GM21723 (cell line): ENCODE measurements around the gene ADAMTS6.
"Not testable (repeated sequence)": the region's sequence is repeated elsewhere in the genome, so short reads cannot be mapped to it uniquely, and the experiment has no call there.

Experiments
- ATAC-seq: cut with Tn5 transposase; IDR thresholded peaks from one replicate; pipeline ENCODE4 v1.9.1; 2021; ENCODE audit warnings: mild to moderate bottlenecking, moderate library complexity; ENCODE audit not compliant: unreplicated experiment

ADAMTS6 gene, protein sequence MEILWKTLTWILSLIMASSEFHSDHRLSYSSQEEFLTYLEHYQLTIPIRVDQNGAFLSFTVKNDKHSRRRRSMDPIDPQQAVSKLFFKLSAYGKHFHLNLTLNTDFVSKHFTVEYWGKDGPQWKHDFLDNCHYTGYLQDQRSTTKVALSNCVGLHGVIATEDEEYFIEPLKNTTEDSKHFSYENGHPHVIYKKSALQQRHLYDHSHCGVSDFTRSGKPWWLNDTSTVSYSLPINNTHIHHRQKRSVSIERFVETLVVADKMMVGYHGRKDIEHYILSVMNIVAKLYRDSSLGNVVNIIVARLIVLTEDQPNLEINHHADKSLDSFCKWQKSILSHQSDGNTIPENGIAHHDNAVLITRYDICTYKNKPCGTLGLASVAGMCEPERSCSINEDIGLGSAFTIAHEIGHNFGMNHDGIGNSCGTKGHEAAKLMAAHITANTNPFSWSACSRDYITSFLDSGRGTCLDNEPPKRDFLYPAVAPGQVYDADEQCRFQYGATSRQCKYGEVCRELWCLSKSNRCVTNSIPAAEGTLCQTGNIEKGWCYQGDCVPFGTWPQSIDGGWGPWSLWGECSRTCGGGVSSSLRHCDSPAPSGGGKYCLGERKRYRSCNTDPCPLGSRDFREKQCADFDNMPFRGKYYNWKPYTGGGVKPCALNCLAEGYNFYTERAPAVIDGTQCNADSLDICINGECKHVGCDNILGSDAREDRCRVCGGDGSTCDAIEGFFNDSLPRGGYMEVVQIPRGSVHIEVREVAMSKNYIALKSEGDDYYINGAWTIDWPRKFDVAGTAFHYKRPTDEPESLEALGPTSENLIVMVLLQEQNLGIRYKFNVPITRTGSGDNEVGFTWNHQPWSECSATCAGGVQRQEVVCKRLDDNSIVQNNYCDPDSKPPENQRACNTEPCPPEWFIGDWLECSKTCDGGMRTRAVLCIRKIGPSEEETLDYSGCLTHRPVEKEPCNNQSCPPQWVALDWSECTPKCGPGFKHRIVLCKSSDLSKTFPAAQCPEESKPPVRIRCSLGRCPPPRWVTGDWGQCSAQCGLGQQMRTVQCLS (N-terminal part only)

DNA sequence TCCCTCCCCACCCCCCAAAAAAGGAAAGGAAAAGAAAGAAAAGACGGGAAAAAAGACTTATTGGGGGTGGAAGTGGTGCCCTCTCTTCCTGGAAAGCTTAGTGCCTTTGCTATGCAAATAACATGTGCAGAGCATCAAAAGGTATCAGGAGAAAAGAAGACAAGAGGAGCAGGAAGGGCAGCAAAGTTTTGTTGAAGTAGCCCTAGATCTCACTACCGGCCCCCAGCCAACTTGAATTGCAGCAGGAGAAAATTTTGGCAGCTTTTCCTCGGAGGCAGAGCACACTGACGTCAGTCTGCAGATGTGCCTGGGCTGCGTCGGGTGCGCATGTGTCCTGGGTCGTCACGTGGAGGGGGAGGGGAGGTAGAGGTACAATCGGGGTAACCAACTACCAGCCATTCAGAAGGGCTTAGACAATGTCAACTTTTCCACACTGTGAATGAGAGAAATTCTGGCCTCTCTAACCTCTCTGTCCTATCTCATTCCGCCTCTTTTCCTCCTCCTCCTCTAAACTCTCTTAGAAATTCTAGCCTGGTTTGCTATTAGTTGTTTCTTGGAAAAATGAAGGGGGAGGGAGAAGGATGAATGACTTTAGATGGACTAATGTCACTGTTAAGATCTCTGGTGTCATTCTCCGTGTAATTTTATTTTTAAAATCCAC is at the start of gene ADAMTS6:
TSS of gene ADAMTS6 (minus strand) at position 286 of the 661 bp plus-strand sequence. CDS start 8,247 bp downstream, outside the sequence.
- ATAC-seq: peak; percentile 80

DNA sequence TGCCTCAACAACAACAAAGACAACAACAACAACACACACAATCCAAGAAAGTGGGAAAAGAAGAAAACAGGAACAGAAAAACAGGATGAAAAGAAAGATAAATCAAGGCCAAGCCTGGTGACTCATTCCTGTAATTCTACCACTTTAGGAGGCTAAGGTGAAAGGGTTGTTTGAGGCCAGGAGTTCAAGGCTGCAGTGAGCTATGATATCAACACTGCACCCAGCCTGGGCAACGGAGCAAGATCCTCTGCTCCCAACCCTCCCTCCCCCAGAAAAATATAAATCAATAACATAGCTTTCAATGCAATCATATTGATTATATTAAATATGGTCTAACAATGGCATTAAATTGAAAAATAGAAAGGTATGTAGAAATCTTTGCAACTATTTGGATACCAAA is 49.2 kb upstream of the ADAMTS6 start:
- ATAC-seq: no peak

DNA sequence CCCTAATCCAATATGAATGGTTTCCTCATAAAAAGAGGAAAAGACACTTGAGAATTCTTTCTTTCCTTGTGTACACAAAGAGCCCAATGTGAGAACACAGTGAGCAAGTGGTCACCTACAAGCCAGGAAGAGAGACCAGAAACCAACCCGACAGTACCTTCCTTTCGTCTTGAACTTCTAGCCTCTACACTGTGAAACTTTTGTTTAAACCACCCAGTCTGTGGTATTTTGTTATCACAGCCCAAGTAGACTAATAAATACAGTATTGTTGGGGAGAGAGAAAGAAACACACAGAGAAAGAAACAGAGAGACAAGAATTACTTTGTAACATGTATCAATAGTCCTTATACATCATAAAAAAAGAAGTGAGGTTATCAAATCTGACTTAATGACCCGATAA is 44.0 kb upstream of the ADAMTS6 start:
- no peak for ATAC-seq

DNA sequence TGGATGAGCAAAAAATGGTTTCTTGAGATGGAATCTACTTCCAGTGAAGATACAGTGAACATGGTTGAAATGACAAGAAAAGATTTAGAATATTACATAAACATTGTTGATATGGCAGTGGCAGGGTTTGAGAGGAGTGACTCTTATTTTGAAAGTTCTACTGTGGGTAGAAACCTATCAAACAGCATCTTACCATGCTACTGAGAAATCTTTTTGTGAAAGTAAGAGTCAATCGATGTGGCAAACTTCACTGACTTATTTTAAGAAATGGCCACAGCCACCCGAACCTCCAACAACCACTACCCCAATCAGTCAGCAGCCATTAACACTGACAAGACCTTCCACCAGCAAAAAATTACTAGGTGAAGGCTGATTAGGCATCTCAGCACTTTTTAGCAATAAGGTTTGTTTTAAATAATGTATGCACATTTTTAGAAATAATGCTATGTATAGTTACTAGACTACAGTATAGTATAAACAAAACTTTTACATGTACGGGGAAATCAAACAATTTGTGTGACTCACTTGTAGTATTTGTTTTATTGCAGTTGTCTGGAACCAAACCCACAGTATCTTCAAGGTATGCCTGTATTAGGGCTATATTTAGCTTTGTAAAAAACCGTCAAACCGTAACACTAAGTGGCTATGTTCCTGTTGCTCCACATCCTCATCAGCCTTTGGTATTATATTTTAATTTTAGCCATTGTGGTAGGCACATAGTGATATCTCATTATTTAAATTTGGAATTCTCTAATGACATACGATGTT is 30.6 kb upstream of the ADAMTS6 start:
- ATAC-seq: no peak

DNA sequence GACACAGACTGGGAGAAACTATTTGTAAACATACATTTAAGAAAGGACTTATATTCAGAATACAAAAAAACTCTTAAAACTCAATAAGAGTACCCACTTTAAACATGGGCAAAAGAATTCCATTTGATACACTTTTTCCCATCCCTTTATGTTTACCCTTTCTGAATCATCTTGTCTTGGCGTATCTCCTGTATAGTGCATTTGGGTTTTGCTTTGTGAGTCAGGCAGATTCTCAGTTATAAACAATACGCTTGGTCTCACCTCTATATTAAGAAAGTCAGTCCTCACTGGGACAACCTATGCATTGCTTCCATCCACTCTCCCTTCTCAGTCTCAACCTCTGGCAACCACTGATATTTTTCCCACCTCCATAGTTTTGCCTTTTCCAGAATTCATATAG is 27.3 kb upstream of the ADAMTS6 start:
- ATAC-seq: no peak

DNA sequence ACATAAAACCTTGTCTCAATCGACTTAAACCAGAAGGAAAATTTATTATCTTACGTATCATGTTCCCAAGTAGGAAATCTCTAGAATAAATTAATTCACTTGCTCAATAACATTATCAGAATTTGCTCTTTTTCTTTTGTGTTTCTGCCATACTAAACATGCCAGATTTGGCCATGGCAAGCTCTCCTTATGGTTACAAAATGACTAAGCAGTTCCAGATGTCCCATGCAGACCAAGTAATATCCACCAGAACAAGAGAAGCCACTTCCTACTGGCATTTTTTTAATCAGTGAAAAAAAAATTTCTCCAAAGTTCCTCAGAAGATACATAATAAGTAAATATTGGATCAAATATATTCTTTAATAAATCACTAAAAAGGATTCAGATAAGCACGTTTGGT is 25.2 kb upstream of the ADAMTS6 start:
- no peak for ATAC-seq

DNA sequence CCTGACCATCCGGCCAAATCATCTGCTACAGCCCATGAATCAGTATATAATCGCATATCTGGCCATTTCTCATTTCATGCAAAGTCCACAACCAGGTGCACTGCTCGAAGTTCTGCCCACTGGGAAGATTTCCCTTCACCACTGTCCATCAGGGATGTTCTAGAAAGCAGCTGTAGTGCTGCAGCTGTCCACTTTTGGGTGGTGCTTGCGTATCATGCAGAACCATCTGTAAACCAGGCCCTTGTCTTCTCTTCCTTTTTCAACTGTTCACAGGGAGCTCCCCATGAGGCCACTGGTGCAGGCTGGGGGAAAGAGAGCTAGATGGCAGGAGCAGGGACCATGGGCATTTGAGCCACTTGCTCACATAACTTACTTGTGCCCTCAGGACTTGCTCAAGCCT is 7.4 kb upstream of the ADAMTS6 start:
- ATAC-seq: no peak

DNA sequence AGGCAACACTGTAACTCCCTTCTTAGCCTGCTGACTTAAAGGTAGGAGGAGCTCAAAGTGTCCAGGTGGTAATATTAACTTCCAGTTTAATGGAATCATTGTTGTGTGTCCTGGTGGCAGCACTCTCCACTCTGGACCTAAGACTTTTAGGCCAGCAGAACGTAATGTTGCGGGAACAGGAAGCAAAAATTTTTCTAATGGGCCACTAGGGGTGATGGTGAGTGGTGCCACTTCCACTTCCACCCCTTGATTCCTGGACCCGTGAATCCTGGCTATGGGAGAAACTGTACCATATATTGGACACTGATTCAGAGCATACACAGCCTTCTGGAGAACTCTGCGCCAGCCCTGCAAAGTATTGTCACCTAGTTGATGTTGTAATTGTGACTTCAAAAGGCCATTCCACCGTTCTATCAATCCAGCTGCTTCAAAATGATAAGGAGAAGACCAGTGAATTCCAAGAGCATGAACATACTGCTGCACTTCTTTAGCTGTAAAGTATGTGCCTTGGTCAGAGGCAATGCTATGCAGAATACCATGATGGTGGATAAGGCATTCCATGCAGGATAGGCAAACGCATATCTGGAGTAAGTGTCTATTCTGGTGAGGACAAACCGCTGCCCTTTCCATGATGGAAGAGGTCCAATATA is 6.4 kb upstream of the ADAMTS6 start:
- not testable (repeated sequence) for ATAC-seq

DNA sequence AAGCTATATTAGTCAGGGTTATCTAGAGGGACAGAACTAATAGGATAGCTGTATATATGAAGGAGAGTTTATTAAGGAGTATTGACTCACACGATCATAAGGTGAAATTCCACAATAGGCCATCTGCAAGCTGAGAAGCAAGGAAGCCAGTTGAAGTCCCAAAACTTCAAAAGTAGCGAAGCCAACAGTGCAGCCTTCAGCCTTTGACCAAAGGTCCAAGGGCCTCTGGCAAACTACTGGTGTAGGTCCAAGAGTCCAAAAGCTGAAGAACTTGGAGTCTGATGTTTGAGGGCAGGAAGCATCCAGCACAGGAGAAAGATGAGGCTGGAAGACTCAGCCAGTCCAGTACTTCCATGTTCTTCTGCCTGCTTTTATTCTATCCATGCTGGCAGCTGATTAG is 5.1 kb upstream of the ADAMTS6 start:
- ATAC-seq: not testable (repeated sequence)

DNA sequence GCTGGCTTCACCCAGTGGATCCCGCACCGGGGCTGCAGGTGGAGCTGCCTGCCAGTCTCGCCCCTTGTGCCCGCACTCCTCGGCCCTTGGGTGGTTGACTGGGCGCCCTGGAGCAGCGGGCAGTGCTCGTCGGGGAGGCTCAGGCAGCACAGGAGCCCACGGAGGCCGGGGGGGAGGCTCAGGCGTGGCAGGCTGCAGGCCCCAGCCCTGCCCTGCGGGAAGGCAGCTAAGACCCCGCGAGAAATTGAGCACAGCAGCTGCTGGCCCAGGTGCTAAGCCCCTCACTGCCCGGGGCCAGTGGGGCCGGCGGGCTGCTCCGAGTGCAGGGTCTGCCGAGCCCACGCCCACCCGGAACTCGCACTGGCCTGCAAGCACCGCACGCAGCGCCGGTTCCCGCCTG is 3.7 kb upstream of the ADAMTS6 start:
- ATAC-seq: no peak

DNA sequence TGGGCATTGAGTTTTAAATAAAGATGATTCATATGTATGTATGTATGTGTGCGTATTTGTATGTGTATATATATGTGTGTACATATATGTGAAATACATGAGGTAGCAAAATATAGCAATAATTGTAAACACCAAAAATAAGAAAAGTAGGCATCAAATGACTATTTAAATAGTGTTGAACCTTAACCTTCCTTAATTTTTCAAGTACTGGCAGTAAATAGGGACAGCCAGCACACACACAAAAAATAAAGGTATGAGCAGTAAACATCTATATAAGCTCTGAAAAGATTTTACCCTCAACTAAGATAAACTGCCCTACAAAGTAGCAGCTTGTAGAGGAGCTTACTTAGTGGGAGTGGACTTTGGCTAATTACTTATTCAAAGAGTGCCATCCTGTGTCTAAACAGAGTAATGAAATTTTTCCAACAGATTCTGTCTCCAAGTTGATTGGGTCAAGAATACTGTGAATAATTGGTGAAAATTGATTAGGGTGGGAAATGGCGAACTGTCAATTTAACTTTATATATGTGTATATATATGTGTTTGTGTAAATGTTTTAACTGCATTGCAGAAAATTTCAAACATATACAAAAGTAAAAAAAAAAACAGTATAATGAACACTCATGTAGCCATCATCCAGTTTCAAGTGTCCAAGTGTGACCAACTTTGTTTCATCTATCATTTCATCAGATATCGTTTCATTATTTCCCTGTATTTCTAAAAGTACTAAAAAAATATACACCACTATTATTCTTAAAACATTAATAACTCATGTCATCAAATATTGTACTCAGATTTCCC is 2.0 kb upstream of the ADAMTS6 start:
- peak; percentile 57 for ATAC-seq

DNA sequence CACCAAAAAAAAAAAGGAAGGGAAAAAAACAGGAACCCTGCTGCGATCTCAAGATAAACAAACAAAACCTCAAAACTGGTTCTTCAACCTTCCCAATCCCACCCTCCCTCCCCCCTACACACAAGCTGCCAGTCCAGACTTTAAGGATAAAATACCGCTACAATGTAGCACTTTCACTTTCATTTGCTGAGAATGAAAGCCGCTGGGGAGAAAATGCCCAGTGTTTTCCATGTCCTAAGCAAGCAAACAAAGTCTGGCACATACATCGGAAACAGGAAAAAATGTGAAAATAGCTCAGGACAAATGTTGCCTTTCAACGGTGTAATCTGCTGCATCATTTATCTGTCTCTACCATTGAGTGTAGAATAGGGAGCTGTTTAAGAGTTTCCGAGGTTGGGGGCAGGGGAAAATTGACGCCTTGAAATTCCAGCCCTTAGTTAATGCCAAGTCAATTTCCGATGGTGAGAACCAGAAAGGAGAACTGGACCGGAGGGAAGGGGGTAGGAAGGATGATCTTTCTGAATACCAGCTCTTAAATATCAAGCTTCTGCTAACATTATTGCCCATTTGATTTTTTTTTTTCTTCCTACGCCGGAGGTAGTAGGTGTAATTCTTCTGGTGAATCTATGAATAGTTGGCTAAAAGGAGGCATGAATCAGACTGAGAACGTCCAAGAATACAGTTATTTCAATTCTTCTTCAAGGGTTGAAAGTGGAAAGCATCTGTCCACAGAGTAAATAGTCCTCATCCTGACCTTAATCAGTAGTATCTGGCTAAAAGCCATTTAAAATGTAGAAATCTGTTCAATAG is 1.2 kb upstream of the ADAMTS6 start:
- ATAC-seq: no peak

DNA sequence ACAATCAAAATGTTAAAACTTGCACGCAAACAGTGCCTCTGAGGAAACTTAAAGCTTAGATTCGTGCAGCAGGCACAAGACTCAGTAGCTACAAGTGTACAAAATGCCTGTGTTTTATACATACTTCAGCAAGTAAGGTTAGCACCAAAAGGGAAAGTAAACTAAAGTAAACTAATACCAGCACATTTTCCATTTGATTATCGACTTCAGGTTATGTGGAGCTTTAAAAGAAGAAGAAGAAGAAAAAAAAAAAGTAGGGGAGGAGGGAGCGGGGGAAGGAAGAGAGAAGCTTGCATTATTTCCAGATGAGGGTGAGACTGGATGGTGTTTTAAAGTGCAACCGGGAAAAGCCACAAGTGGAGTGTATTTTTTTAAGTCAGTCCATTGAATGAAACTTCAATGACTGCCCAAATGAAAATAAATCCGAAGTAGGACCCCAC is 596 bp upstream of the ADAMTS6 start:
- no peak for ATAC-seq

DNA sequence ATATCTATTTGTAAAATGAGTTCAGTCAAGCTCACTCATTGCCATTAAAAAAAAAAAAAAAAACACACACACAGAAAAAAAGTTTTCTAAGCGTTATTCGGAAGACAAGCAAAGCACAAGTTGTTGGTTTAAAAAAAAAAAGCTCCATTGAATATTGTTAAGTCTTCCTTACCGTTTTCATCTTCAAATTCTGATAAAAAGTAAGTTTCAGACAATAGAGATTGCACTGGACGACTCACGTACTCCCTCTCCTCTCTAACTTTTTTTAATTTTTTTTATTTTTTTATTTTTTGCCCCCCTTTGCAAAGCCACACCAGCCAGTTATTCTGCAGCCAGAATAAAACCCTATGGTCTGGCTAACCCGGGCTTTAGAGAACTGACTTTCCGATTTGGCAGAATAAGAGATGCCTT is 544 bp downstream of the ADAMTS6 start:
- ATAC-seq: peak; percentile 24

DNA sequence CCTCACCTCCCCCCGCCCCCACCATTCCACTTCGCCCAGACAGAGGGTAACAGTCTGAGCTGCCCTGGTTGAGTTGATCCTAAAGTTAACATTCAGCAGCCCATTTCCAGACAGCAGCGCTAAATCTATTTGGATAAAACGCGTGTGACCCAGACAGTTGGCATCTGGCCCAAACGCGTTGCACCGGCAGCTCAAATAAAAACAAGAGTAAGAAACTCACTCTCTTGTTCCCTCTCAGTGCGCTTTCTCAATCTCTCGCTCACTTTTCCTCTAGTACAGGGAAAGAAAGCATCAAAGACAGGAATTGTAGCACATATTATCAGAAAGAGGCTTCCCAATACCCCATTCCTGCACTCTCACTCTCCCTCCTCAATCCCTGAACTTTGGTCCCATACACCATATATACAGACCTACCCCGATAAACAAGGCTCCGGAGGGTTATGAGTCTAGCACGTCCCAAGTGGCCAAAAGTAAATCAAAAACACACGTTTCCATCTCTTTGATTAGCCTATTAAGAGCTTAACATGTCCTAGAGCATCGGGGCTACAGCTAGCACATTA is 1.3 kb downstream of the ADAMTS6 start:
- ATAC-seq: peak; percentile 35

DNA sequence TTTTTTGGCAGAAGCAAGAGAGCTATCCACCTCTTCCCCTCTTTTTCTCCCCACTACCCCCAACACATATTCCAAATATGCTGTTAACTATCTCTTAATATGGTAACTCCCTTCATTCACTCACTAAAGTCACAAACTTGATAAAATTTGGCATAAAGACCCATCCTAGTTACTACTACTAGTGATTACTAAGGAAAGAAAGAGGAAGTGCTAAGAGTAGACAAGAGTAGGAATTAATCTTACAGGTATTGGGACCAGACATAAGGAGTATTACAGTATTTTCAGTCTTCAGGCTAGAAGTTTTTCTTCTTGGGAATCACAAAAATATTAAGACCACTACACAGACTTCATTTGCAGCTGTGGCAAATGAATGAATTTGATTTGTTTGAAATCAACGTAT is 2.2 kb downstream of the ADAMTS6 start:
- no peak for ATAC-seq

DNA sequence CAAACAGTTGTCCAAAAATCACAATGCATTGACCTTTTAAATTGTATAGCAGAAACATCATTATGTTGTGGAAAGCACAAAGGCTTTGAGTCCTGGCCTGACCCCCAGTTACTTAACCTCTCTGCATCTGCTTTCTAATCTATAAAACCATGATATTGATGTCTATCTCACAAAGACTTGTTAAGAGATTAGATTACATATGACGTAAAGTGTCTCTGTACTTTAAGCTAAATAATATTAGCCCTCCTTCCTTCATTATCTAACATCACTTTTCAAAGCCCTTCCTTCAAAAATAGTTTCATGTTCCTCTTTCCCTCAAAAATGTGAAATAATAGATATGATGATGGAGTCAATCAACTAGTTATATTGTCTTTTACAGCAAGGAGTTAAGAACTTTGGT is 3.4 kb downstream of the ADAMTS6 start:
- no peak for ATAC-seq

DNA sequence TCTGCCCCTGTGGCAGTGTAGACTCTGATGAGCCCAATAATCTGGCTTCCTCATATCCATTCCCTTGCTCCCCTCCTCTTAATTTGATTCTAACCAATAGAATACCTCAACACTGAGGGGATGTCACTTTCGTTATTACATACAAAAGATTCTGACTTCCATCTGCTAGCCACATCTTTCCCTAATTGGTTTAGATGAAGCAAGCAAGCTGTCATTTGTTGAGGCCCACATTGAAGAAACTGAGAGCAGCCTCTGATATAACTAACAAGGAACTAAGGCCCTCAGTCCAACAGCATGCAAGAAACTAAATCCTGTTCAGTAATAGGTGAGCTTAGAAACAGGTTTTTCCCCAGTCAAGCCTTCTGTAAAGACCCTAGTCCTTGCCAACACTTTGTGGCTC is 5.8 kb downstream of the ADAMTS6 start:
- no peak for ATAC-seq
